ENCODE measurements around the gene TMEM272.

TMEM272 gene, protein sequence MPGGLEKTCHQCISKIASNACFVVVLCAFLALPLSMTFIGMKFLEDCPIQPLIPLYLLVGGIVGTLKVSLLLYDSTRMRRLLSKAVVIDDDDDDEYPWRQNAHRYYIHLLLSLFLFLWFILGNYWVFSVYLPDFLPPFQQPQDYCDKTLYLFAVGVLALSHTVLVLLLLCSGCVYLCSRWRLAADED

DNA sequence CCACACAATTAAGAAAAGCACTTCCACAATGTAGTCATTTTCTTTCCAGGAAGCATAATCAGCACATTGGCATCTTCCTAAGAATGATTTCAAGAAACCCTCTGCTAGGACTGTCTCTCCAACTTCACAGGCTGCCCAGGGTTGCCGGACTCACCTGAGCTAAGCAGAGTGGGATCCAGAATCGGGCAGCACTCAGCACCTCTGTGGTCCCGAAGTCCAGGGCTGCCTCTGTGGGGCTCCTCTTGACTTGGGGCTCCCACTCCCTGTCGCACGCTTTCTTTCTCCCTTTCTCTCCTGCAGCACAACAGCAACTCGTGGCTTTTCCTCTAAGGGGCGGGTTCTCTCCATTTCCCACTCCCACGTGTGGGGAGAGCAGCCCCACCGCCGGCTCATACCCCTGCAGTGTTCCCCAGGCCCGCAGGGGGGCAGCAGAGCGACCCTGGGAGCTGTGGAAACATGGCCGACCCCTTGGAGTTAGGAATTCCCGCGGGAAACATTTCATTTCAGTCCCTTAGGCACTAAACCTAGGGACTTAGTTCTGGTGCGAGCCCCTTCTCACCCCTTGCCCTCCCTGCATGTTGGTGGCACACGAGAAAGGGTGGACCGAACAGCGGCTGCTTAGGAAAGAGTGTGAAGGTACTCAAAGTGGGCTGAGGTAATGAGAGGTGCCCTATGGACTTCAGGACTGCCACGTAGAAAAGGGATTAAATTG is at the start of gene TMEM272:
TSS of gene TMEM272 (minus strand) at position 316 of the 712 bp plus-strand sequence. CDS start 6,647 bp downstream, outside the sequence.
- DNase-seq (ENCODE audit: low spot score in 2 of 2), result peak; percentile 43 to 83
- in situ Hi-C loops (cut with MboI; ENCODE audit: low sequenced_read_pairs), result no loop called here
- H3K4me3 ChIP-seq, result no peak within 1 kb of the TSS

DNA sequence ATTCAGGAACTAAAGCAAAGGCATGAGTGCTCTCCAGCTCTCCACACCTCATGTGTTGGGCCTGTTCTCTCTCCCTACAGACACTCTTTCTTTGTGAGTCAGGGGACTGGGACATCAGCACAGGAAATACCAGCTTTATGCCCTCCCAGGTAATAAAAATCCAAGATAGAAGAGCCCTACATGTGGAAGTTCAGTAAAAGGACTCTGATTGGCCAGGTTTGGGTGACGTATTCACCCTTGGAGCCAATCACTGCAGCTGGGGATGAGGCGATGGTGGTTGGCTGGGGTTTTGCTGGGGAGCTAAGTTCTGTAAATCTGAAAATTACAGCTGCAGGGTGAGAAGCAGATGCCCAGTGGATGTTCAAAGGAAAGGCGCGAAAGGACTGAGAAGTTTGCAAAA is 49.3 kb upstream of the TMEM272 start:
- in situ Hi-C loops (cut with MboI; ENCODE audit: low sequenced_read_pairs), result no loop called here

More for the DNA sequence above, at the start of gene TMEM272:
- H3K36me3 ChIP-seq (replicated peaks), result no peaks in the 10 kb centered on the region
- peaks cover 3% of the 10 kb centered on the region; the same call in 1 of the 2 replicates for H3K27me3 ChIP-seq (ENCODE audit: low read depth)
- no peaks in the 10 kb centered on the region for H3K9me3 ChIP-seq
- H3K4me1 ChIP-seq, result peaks cover 5% of the 10 kb centered on the region

DNA sequence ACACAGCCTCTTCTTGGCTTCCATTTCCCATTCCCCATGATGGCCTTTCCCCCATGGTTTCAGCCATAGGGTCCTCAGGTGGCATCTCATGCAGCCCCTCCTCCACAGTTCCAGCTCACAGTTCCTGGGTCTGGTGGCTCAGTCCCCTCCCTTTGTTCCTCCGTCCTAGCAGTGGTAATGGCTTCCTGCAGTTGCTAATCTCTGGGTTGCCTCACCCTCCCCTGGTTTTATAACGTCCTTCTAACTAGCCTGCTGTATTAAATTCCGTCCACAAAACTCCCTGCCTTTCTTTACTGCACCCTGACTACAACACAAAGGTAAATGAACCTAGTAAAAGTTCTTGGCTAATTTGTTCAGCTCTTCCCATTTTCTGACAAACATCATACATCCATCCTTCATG is 47.7 kb upstream of the TMEM272 start:
- H3K9me3 ChIP-seq, result no peaks in the 10 kb centered on the region
- H3K4me3 ChIP-seq, result no peak overlapping the region
- H3K36me3 ChIP-seq (replicated peaks), result no peaks in the 10 kb centered on the region
- DNase-seq (ENCODE audit: low spot score in 2 of 2), result no peak
- H3K4me1 ChIP-seq, result no peaks in the 10 kb centered on the region
- peaks cover 2% of the 10 kb centered on the region; the same call in 1 of the 2 replicates for H3K27me3 ChIP-seq (ENCODE audit: low read depth)
- in situ Hi-C loops (cut with MboI; ENCODE audit: low sequenced_read_pairs), result no loop called here

More for the DNA sequence above, 49.3 kb upstream of the TMEM272 start:
- no peak overlapping the region for H3K4me3 ChIP-seq
- no peaks in the 10 kb centered on the region for H3K36me3 ChIP-seq (replicated peaks)
- H3K27me3 ChIP-seq (ENCODE audit: low read depth), result peaks cover 9% of the 10 kb centered on the region; the same call in 1 of the 2 replicates
- DNase-seq (ENCODE audit: low spot score in 2 of 2), result no peak
- no peaks in the 10 kb centered on the region for H3K9me3 ChIP-seq
- H3K4me1 ChIP-seq, result no peaks in the 10 kb centered on the region

DNA sequence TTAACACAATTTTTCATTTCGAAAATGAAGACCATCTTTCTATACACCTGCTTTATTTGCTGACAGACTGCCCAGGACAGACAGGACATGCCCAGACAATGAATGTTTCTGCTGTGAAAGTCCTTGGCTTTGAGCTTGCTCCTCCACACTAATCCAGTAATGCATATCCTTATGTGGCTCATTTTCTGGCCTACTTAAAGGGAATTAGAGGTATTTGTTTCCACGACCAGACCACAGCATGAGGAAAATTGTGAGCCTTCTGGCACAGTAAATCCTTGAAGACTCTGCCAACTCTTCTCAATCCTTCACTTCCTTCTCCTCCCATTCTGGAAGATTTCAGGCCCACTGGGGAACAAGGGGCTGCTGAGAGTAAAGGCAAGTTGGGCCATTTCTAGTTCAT is 42.5 kb upstream of the TMEM272 start:
- DNase-seq (ENCODE audit: low spot score in 2 of 2), result no peak
- H3K27me3 ChIP-seq (ENCODE audit: low read depth), result peaks cover 4% of the 10 kb centered on the region; the same call in 1 of the 2 replicates
- in situ Hi-C loops (cut with MboI; ENCODE audit: low sequenced_read_pairs), result no loop called here
- H3K4me1 ChIP-seq, result no peaks in the 10 kb centered on the region
- H3K4me3 ChIP-seq, result no peak overlapping the region
- H3K9me3 ChIP-seq, result no peaks in the 10 kb centered on the region
- no peaks in the 10 kb centered on the region for H3K36me3 ChIP-seq (replicated peaks)

- Histone ChIP-seq H3K27me3 (ENCODE audit: low read depth) (peaks cover 6% of the 10 kb centered on the region; the same call in 1 of the 2 replicates), H3K4me1 (no peaks in the 10 kb centered on the region), H3K36me3 (replicated peaks) (no peaks in the 10 kb centered on the region), H3K9me3 (no peaks in the 10 kb centered on the region), H3K4me3 (no peak overlapping the region)
- in situ Hi-C loops (cut with MboI; ENCODE audit: low sequenced_read_pairs), result no loop called here
- no peak for DNase-seq (ENCODE audit: low spot score in 2 of 2)
Measured at GRCh38 chr13:51885651-51886050, 40.7 kb upstream of the TMEM272 start.

- Histone ChIP-seq H3K36me3 (replicated peaks) (no peaks in the 10 kb centered on the region), H3K4me1 (no peaks in the 10 kb centered on the region), H3K4me3 (no peak overlapping the region), H3K27me3 (ENCODE audit: low read depth) (peaks cover 6% of the 10 kb centered on the region; the same call in 1 of the 2 replicates), H3K9me3 (no peaks in the 10 kb centered on the region)
- no peak for DNase-seq (ENCODE audit: low spot score in 2 of 2)
- in situ Hi-C loops (cut with MboI; ENCODE audit: low sequenced_read_pairs), result no loop called here
Measured at GRCh38 chr13:51883226-51883600, 38.2 kb upstream of the TMEM272 start.

DNA sequence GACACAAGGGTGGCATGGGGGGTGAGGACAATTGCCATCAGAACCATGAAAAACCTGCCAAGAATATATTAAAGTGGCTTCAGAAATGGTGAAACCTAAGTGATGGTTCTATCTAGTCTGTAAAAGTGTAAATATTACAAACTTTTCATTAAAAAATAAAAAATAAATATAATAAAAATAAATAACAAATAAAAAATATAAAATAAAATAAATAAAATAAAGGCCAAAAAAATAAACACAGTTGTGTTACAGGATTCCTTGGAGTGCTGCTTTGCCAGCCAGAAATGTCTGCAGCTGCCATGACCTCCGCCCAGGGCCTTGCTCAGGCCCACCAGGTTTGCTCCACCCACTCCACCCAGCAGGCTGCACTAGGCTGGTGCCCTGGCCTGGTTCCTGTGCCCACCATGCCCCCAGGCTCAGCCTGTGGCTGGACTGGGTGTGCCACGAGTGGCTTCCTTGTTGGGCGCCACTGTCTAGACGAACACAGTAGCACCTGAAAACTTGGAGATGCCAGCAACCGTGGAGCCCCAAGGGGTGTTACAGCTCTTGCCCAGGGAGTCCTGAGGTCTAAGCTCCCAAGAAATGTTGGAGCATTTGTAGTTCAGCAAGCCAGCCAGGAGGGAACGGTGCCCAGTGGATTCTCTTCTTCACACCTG is 37.7 kb upstream of the TMEM272 start:
- H3K36me3 ChIP-seq (replicated peaks), result no peaks in the 10 kb centered on the region
- no peak for DNase-seq (ENCODE audit: low spot score in 2 of 2)

DNA sequence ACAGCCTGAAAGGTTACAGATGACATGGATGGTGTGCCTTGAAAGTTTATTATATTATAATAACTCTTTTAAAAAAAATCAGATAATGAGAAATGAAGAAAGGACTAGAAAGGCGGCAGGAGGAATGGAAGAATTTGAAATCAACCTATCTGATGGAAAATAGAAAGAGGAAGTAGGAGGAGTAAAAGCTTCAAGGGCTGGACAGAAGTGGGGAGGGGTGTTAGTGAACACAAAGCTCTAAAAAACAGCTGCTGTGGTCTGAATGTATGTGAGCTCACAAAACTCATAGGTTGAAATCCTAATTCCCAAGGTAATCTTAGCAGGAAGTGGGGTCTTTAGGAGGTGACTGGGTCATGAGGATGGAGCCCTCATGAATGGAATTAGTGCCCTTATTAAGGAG is 36.3 kb upstream of the TMEM272 start:
- Histone ChIP-seq H3K4me1 (no peaks in the 10 kb centered on the region), H3K4me3 (no peak overlapping the region), H3K9me3 (no peaks in the 10 kb centered on the region), H3K36me3 (replicated peaks) (no peaks in the 10 kb centered on the region), H3K27me3 (ENCODE audit: low read depth) (peaks cover 6% of the 10 kb centered on the region; the same call in 1 of the 2 replicates)
- in situ Hi-C loops (cut with MboI; ENCODE audit: low sequenced_read_pairs), result no loop called here
- no peak for DNase-seq (ENCODE audit: low spot score in 2 of 2)

More for the DNA sequence above, 37.7 kb upstream of the TMEM272 start:
- peaks cover 6% of the 10 kb centered on the region; the same call in 1 of the 2 replicates for H3K27me3 ChIP-seq (ENCODE audit: low read depth)
- no peaks in the 10 kb centered on the region for H3K9me3 ChIP-seq
- in situ Hi-C loops (cut with MboI; ENCODE audit: low sequenced_read_pairs), result no loop called here
- no peaks in the 10 kb centered on the region for H3K4me1 ChIP-seq
- no peak overlapping the region for H3K4me3 ChIP-seq

DNA sequence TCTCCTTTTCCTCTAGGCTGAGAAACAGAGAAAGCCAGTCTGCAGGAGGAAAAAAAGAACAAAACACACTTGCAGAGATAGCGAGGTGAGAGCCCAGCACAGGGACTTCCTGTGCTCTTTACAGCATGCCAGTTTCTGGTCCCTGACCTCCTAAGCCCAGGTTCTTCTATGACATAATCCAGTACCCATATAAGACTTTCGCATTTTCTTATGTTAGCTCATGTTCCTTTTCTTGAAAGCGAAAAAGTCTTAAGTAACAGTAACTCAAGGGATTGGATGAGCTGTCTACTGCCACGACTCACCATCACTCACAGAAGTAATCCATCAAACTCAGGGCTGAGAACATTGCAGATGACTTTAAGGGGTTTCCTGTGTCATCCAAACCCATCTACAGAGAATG is 34.2 kb upstream of the TMEM272 start:
- H3K9me3 ChIP-seq, result no peaks in the 10 kb centered on the region
- H3K4me3 ChIP-seq, result no peak overlapping the region
- H3K36me3 ChIP-seq (replicated peaks), result no peaks in the 10 kb centered on the region
- no peak for DNase-seq (ENCODE audit: low spot score in 2 of 2)
- in situ Hi-C loops (cut with MboI; ENCODE audit: low sequenced_read_pairs), result no loop called here
- H3K27me3 ChIP-seq (ENCODE audit: low read depth), result 0 out of 2 replicates have a peak, but pooled peaks cover 2% of the 10 kb centered on the region
- H3K4me1 ChIP-seq, result no peaks in the 10 kb centered on the region

GRCh38 chr13:51874651-51875050 is 29.7 kb upstream of the TMEM272 start:
- H3K36me3 ChIP-seq (replicated peaks), result no peaks in the 10 kb centered on the region
- H3K9me3 ChIP-seq, result no peaks in the 10 kb centered on the region
- H3K27me3 ChIP-seq (ENCODE audit: low read depth), result peaks cover 4% of the 10 kb centered on the region; the same call in 1 of the 2 replicates
- peak; percentile 28 for DNase-seq (ENCODE audit: low spot score in 2 of 2)
- H3K4me1 ChIP-seq, result no peaks in the 10 kb centered on the region
- no peak overlapping the region for H3K4me3 ChIP-seq
- in situ Hi-C loops (cut with MboI; ENCODE audit: low sequenced_read_pairs), result no loop called here

- Histone ChIP-seq H3K4me1 (no peaks in the 10 kb centered on the region), H3K36me3 (replicated peaks) (no peaks in the 10 kb centered on the region), H3K9me3 (no peaks in the 10 kb centered on the region), H3K27me3 (ENCODE audit: low read depth) (peaks cover 4% of the 10 kb centered on the region; the same call in 1 of the 2 replicates), H3K4me3 (no peak overlapping the region)
- no peak for DNase-seq (ENCODE audit: low spot score in 2 of 2)
- in situ Hi-C loops (cut with MboI; ENCODE audit: low sequenced_read_pairs), result no loop called here
Measured at GRCh38 chr13:51873837-51874236, 28.9 kb upstream of the TMEM272 start.

DNA sequence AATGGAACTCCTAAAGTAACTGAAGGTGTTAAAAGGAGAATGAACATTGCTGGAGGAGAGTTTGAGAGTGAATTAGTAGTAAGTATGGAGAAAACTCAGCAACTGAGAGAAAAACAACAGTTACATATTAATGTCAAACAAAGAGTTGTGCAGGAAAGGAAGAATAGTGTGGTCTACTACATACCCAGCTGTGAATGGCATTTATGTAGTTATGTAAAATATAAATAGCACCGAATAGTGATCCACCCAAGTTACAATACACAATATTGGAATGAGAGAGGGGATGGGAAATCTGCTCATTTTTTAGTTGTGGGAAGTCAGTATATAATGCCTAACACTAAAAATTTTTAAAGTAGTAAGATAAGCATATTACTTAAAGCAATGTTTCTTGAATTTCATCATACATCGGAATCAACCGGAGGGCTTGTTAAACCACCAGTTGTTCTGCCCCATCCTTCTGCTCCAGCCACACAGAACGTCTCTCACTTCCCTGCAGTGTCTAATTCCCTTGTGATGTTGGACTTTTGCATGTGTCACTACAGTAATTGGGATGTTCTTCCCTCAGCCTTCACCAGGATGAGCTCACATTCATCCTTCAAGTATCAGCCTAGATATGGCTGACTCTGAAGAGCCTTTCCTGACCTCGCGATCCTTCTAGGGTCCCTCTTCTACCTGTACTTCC is 28.3 kb upstream of the TMEM272 start:
- H3K4me1 ChIP-seq, result no peaks in the 10 kb centered on the region
- H3K27me3 ChIP-seq (ENCODE audit: low read depth), result peaks cover 7% of the 10 kb centered on the region
- no peaks in the 10 kb centered on the region for H3K36me3 ChIP-seq (replicated peaks)
- DNase-seq (ENCODE audit: low spot score in 2 of 2), result no peak
- H3K9me3 ChIP-seq, result no peaks in the 10 kb centered on the region
- no peak overlapping the region for H3K4me3 ChIP-seq
- in situ Hi-C loops (cut with MboI; ENCODE audit: low sequenced_read_pairs), result no loop called here

DNA sequence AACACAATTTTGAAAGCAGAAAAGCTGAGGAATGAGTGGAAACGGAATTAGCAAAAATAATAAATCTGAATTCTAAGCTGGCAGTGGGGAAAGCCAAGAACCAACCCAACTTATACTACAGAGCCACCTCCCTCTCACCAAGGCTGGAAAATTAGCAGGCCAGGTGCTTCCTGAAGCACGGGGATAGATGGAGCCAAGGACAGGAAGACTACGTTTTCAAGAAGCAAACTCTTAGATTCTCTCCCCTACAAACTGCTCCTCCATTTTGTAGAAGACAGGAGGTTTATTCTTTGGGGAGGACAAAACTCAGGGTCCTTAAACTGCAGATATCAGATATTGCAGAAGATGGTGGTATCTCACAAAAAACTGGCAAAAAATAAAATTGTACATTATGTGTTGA is 25.6 kb upstream of the TMEM272 start:
- in situ Hi-C loops (cut with MboI; ENCODE audit: low sequenced_read_pairs), result no loop called here
- no peak overlapping the region for H3K4me3 ChIP-seq

More for the DNA sequence above, 25.6 kb upstream of the TMEM272 start:
- Histone ChIP-seq H3K36me3 (replicated peaks) (no peaks in the 10 kb centered on the region), H3K27me3 (ENCODE audit: low read depth) (peaks cover 7% of the 10 kb centered on the region), H3K9me3 (no peaks in the 10 kb centered on the region), H3K4me1 (no peaks in the 10 kb centered on the region)
- no peak for DNase-seq (ENCODE audit: low spot score in 2 of 2)

All from HAP-1 (cell line).